HepG2 (cell line): Measurements from ENCODE around the gene PROS1. TPM values are rescaled to one million over a fixed set of nuclear protein-coding genes. Genes with fewer than 3 reads are reported as not detected.

Experiments used
- ATAC-seq: fragments of 200-7000 bp; cut with Tn5 transposase; 3 replicates; pipeline ENCODE4 v1.9.1; 2020; ENCODE audit warnings: mild to moderate bottlenecking, moderate library complexity
- Bru-seq: library from RNA; stranded (reverse); fragments of 400-500 nt; gene quantifications from one replicate; lab custom pipeline; 2021; lab: Mats Ljungman, UMichigan
- BruChase-seq, 2 experiments: library from RNA; stranded (reverse); fragments of 400-500 nt; gene quantifications; one replicate each; lab custom pipeline; 2021; lab: Mats Ljungman, UMichigan
- BruUV-seq: library from RNA; stranded (reverse); fragments of 400-500 nt; replicated peaks from 2 replicates; lab custom pipeline; 2021; lab: Mats Ljungman, UMichigan
- CTCF ChIA-PET: fragments of 300-600 bp; formaldehyde crosslinking; extraction: SDS; loops from one replicate; lab custom pipeline; 2021; ENCODE audit warnings: low total read pairs, inconsistent platforms, low intra/inter-chr PET ratio; lab: Yijun Ruan, JAX
- POLR2A ChIA-PET: fragments of 350-600 bp; sonication (Branson Sonifier 250); formaldehyde crosslinking; loops from one replicate; lab custom pipeline; 2020; ENCODE audit warnings: antibody characterized with exemption, inconsistent platforms; lab: Yijun Ruan, JAX
- DNase-seq: peaks from one replicate; pipeline ENCODE4 v3.0.0-alpha.2; 2015; ENCODE audit warnings: low spot score
- FAIRE-seq: peaks from 3 replicates; lab custom pipeline; 2011; peaks lifted over from hg19 to GRCh38; lab: Jason Lieb, UNC
- H2AFZ ChIP-seq: one replicate; pipeline ENCODE4 v1.6.1; 2011; ENCODE audit warnings: low read length, inconsistent platforms
- H3K27ac ChIP-seq: fragments of 300-600 bp; 3 replicates; pipeline ENCODE4 v1.8.0; 2011; ENCODE audit warnings: mixed run types, mild to moderate bottlenecking, mixed read lengths, low read length, inconsistent platforms; ENCODE audit not compliant: insufficient read depth; ENCODE audit errors: extremely low read length
- H3K27me3 ChIP-seq, 2 experiments: fragments of 200-600 bp in 1 of 2; 2 replicates in 1 of 2; 3 replicates in 1 of 2; pipeline versions ENCODE4 v1.6.0 to v1.8.0; 2011; ENCODE audit warnings: low read length in 2 of 2, mild to moderate bottlenecking in 2 of 2, moderate library complexity in 2 of 2, inconsistent platforms in 1 of 2; ENCODE audit not compliant: insufficient read depth in 2 of 2, control insufficient read depth in 1 of 2
- H3K36me3 ChIP-seq, 2 experiments: fragments of 200-600 bp in 1 of 2; replicated peaks in 1 of 2; 2 replicates in 1 of 2; 3 replicates in 1 of 2; pipeline versions ENCODE4 v1.5.1 to v1.8.0; 2011; ENCODE audit warnings: low read length in 2 of 2, inconsistent platforms in 1 of 2; ENCODE audit not compliant: insufficient read depth in 2 of 2, control insufficient read depth in 1 of 2
- H3K4me1 ChIP-seq: 2 replicates; pipeline ENCODE4 v1.5.1; 2012; ENCODE audit warnings: low read length, inconsistent platforms; ENCODE audit not compliant: insufficient read depth
- H3K4me2 ChIP-seq: 2 replicates; pipeline ENCODE4 v1.6.0; 2011; ENCODE audit warnings: low read depth, low read length, inconsistent platforms
- H3K4me3 ChIP-seq, 3 experiments: fragments of 200-600 bp in 1 of 3; sonication (generic), shearing (Covaris generic) in 1 of 3; replicated peaks in 1 of 3; 2 replicates each; pipeline ENCODE4 v1.5.1; 2011 to 2016; ENCODE audit warnings: low read length in 3 of 3, inconsistent platforms in 2 of 3, low read depth in 2 of 3, mild to moderate bottlenecking in 2 of 3, control low read depth in 1 of 3, mixed read lengths in 1 of 3; ENCODE audit not compliant: insufficient read depth in 1 of 3
- H3K79me2 ChIP-seq: one replicate; pipeline ENCODE4 v1.6.1; 2011; ENCODE audit warnings: low read length, inconsistent platforms; ENCODE audit not compliant: insufficient read depth
- H3K9ac ChIP-seq: 2 replicates; pipeline ENCODE4 v1.6.0; 2011; ENCODE audit warnings: mild to moderate bottlenecking, low read depth, low read length, inconsistent platforms; ENCODE audit not compliant: insufficient read depth
- H3K9me3 ChIP-seq: 2 replicates; pipeline ENCODE4 v1.5.1; 2012; ENCODE audit warnings: mild to moderate bottlenecking, low read length
- H4K20me1 ChIP-seq: 2 replicates; pipeline ENCODE4 v1.6.0; 2011; ENCODE audit warnings: inconsistent platforms, mild to moderate bottlenecking, low read length, moderate library complexity; ENCODE audit not compliant: insufficient read depth
- BRCA1 ChIP-seq: sonication (generic); formaldehyde crosslinking; IDR thresholded peaks from 2 replicates; pipeline ENCODE4 v1.4.0; 2020; ENCODE audit warnings: missing genetic modification reagents
- ESRRA ChIP-seq: sonication (generic); formaldehyde crosslinking; IDR thresholded peaks from 2 replicates; pipeline ENCODE4 v1.5.1; 2020; ENCODE audit warnings: mild to moderate bottlenecking, low read depth, missing genetic modification reagents
- FOXK2 ChIP-seq: fragments of 450-650 bp; IDR thresholded peaks from 2 replicates; pipeline ENCODE4 v1.6.1; 2016
- HOXA7 ChIP-seq: sonication (generic); formaldehyde crosslinking; IDR thresholded peaks from 2 replicates; pipeline ENCODE4 v1.8.1; 2022; ENCODE audit warnings: mild to moderate bottlenecking, missing genetic modification reagents, moderate library complexity
- NFYC ChIP-seq: IDR thresholded peaks from 2 replicates; pipeline ENCODE4 v1.6.1; 2016; ENCODE audit warnings: missing genetic modification reagents, missing compliant biosample characterization
- RFX3 ChIP-seq: IDR thresholded peaks from 2 replicates; pipeline ENCODE4 v1.6.1; 2016; ENCODE audit warnings: missing biosample characterization, missing genetic modification reagents
- SIN3A ChIP-seq: IDR thresholded peaks from 2 replicates; pipeline ENCODE4 v1.6.1; 2011; ENCODE audit warnings: low read depth, mild to moderate bottlenecking, control low read depth, low read length, borderline replicate concordance
- SMARCE1 ChIP-seq: fragments of 450-650 bp; IDR thresholded peaks from 2 replicates; pipeline ENCODE4 v1.6.1; 2017; ENCODE audit warnings: borderline replicate concordance
- SNAPC2 ChIP-seq: sonication (generic); formaldehyde crosslinking; IDR thresholded peaks from 2 replicates; pipeline ENCODE4 v1.8.1; 2022; ENCODE audit warnings: mild to moderate bottlenecking, missing genetic modification reagents
- TCF7L2 ChIP-seq: IDR thresholded peaks from 2 replicates; pipeline ENCODE4 v1.6.1; 2011; ENCODE audit warnings: mild to moderate bottlenecking, low read depth, low read length, moderate library complexity
- ZFX ChIP-seq: sonication (generic); formaldehyde crosslinking; IDR thresholded peaks from 2 replicates; pipeline ENCODE4 v1.4.0; 2020; ENCODE audit warnings: mild to moderate bottlenecking, low read depth, missing genetic modification reagents, moderate library complexity
- ZNF256 ChIP-seq: sonication (generic); formaldehyde crosslinking; conservative IDR thresholded peaks from 2 replicates; pipeline ENCODE4 v1.4.0; 2020; ENCODE audit warnings: missing genetic modification reagents
- ZNF33A ChIP-seq: sonication (generic); formaldehyde crosslinking; IDR thresholded peaks from 2 replicates; pipeline ENCODE4 v1.5.1; 2020; ENCODE audit warnings: missing genetic modification reagents, mild to moderate bottlenecking, moderate library complexity, borderline replicate concordance
- ZNF34 ChIP-seq: sonication (generic); formaldehyde crosslinking; IDR thresholded peaks from 2 replicates; pipeline ENCODE4 v1.4.0; 2020; ENCODE audit warnings: mild to moderate bottlenecking, missing genetic modification reagents, borderline replicate concordance
- ZNF446 ChIP-seq: sonication (generic); formaldehyde crosslinking; IDR thresholded peaks from 2 replicates; pipeline ENCODE4 v1.5.0; 2020; ENCODE audit warnings: mild to moderate bottlenecking, missing genetic modification reagents
- ZNF878 ChIP-seq: sonication (generic); formaldehyde crosslinking; IDR thresholded peaks from 2 replicates; pipeline ENCODE4 v1.8.1; 2023; ENCODE audit warnings: mild to moderate bottlenecking, missing genetic modification reagents, moderate library complexity
- WGBS: methylation state at CpG from one replicate; pipeline ENCODE4 v1.1.6; 2017; ENCODE audit warnings: low lambda C conversion rate; 5-methylcytosine and 5-hydroxymethylcytosine counted together
- in situ Hi-C: cut with HindIII; loops from 2 replicates; pipeline ENCODE4 v1.10.0; 2017; ENCODE audit warnings: low pct_unique_long_range_greater_than_20kb; ENCODE audit not compliant: extremely low pct_ligation_motif_present
- intact Hi-C: fragments of 100-400 bp; cut with micrococcal nuclease; formaldehyde crosslinking; loops from one replicate; pipeline ENCODE4 v1.10.0; 2022; ENCODE audit not compliant: unreplicated experiment
- long read RNA-seq, 2 experiments: library from RNA in 1 of 2; library from polyadenylated mRNA in 1 of 2; stranded (forward) in 1 of 2; unstranded in 1 of 2; transcript quantifications; one replicate each; pipeline ENCODE4 v2.0.0, GENCODE V29; 2019 to 2022
- polyA minus RNA-seq, 3 experiments: library from RNA; depleted of rRNA, polyadenylated mRNA; stranded (reverse); fragments of >200 nt; gene quantifications; 2 replicates each; pipeline ENCODE4 v1.2.3, GENCODE V29; 2011; ENCODE audit warnings: low replicate concordance in 1 of 3
- polyA plus RNA-seq, 8 experiments: library from polyadenylated mRNA; depleted of rRNA in 3 of 8; stranded (reverse) in 7 of 8; unstranded in 1 of 8; fragments of >200 nt; fragmentation: Illumina TruSeq in 4 of 8; extraction: Trizol in 4 of 8; gene quantifications; 2 replicates each; pipeline versions ENCODE4 v1.2.1 to v1.2.3, GENCODE V29; 2011 to 2016; ENCODE audit warnings: low read depth in 4 of 8, missing spikeins in 1 of 8, mixed read lengths in 1 of 8; ENCODE audit not compliant: insufficient read depth in 1 of 8
- total RNA-seq, 5 experiments: library from RNA; depleted of rRNA; stranded (reverse); fragments of >200 nt; fragmentation: Illumina TruSeq; extraction: Trizol; gene quantifications; 2 replicates each; pipeline ENCODE4 v1.2.3, GENCODE V29; 2016; ENCODE audit warnings: low read depth in 1 of 5
- TF ChIP-seq, protein P1 (sequence below): sonication (generic); formaldehyde crosslinking; IDR thresholded peaks from 2 replicates; pipeline ENCODE4 v1.4.0; 2020; ENCODE audit warnings: low read depth, mild to moderate bottlenecking, missing genetic modification reagents
- TF ChIP-seq, protein P2 (sequence below): sonication (generic); formaldehyde crosslinking; IDR thresholded peaks from 2 replicates; pipeline ENCODE4 v1.8.1; 2023; ENCODE audit warnings: mild to moderate bottlenecking, missing genetic modification reagents, borderline replicate concordance

PROS1 gene
- total RNA-seq (2016; rRNA removed; fragmentation: Illumina TruSeq; extraction: Trizol) = 45.6 and 76.8 TPM in 2 replicates
- 6.6 and 7.7 TPM in 2 replicates for total RNA-seq (2016; cell fraction: cytosol; rRNA removed; fragmentation: Illumina TruSeq; extraction: Trizol; ENCODE audit: low read depth)
- total RNA-seq (2016; cell fraction: insoluble cytoplasmic fraction; rRNA removed; fragmentation: Illumina TruSeq; extraction: Trizol) = 45.9 and 77.9 TPM in 2 replicates
- 16.5 and 18.4 TPM in 2 replicates for total RNA-seq (2016; cell fraction: membrane; rRNA removed; fragmentation: Illumina TruSeq; extraction: Trizol)
- total RNA-seq (2016; cell fraction: nucleus; rRNA removed; fragmentation: Illumina TruSeq; extraction: Trizol) = 67.0 and 76.8 TPM in 2 replicates
- polyA plus RNA-seq (2011; rRNA removed) = 57.3 and 63.8 TPM in 2 replicates
- polyA plus RNA-seq (2011; cell fraction: cytosol; rRNA removed) = 27.3 and 46.9 TPM in 2 replicates
- 15.9 and 19.0 TPM in 2 replicates for polyA plus RNA-seq (2011; cell fraction: nucleus; rRNA removed)
- polyA plus RNA-seq (2012) = 49.8 and 56.8 TPM in 2 replicates
- 3.4 and 4.6 TPM in 2 replicates for polyA plus RNA-seq (2016; cell fraction: cytosol; fragmentation: Illumina TruSeq; extraction: Trizol; ENCODE audit: low read depth)
- 34.0 and 37.7 TPM in 2 replicates for polyA plus RNA-seq (2016; cell fraction: insoluble cytoplasmic fraction; fragmentation: Illumina TruSeq; extraction: Trizol; ENCODE audit: low read depth)
- 8.8 and 10.1 TPM in 2 replicates for polyA plus RNA-seq (2016; cell fraction: membrane; fragmentation: Illumina TruSeq; extraction: Trizol; ENCODE audit: low read depth)
- polyA plus RNA-seq (2016; cell fraction: nucleus; fragmentation: Illumina TruSeq; extraction: Trizol; ENCODE audit: insufficient read depth, low read depth) = 73.1 and 76.0 TPM in 2 replicates
- 1.6 and 26.2 TPM in 2 replicates for polyA minus RNA-seq (2011; rRNA and poly(A)+ RNA removed; ENCODE audit: low replicate concordance)
- 52.4 and 70.5 TPM in 2 replicates for polyA minus RNA-seq (2011; cell fraction: cytosol; rRNA and poly(A)+ RNA removed)
- polyA minus RNA-seq (2011; cell fraction: nucleus; rRNA and poly(A)+ RNA removed) = 31.2 and 49.1 TPM in 2 replicates
- percentile 68 among the genes with signal in this experiment for Bru-seq, nascent RNA
- percentile 71 among the genes with signal in this experiment for BruChase-seq, experiment 1, labeled RNA remaining after a 6-hour chase
- percentile 65 among the genes with signal in this experiment for BruChase-seq, experiment 2, labeled RNA remaining after a 2-hour chase
- long read RNA-seq, experiment 1, transcript PROS1-202 (15 exons, 3,583 nt) = major isoform, 43 of 80 reads
- long read RNA-seq, experiment 1, partial matches to known transcripts = 19 of 80 reads
- long read RNA-seq, experiment 1, other reads (novel, unspliced or antisense) = 15 of 80 reads
- long read RNA-seq, experiment 2, transcript PROS1-202 (15 exons, 3,583 nt) = major isoform, 29 of 203 reads
- long read RNA-seq, experiment 2, partial matches to known transcripts = 19 of 203 reads
- long read RNA-seq, experiment 2, other reads (novel, unspliced or antisense) = 152 of 203 reads

DNA sequence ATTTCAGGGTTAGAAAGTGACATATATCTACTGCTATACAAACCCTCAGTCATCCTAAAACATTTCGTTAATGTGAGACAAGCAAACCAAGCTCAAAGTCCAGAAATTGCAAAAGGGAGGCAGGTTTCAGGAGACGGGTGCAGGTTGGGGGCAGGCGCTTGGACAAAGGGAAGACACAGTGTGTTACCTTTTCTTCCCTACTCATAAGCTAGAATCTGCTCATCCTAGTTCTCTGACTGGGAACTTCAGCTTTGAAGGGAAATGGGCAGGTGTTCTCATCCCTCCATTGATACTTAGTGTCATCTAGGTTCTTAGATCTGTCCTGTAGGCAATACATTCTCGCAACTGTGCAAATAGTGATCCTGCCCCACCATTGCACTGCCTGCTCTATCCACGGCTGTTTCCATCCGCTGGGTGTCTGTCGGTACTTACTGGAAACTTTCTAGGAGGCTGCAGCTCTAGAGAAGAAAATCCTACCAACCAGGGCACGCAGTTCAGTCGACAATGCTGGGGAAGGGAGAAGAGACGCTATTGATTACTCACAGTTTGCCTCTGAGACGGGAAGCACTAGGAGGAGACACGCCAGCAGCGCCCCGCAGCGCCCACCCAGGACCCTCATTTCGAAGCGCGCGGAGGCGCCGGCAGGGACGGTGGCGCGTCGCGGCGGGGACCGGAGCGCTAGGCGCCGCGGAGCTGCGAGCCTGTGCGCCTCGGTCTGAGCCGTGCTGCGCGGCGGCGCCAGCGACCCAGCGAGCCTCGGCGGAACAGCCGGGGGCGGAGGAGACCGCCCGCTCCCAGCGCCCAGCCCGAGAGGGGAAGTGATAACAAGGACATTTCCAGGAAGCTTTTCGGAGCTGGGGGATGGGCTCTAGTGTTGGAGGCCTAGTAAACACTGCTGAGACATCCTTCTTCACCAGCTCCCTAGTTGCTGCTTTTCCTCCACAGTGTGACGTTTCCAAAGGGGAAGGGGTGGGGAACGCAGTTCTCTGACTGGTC, at the start of gene PROS1:
Gene PROS1, minus strand, starts transcription at position 766 of the 996 bp plus-strand sequence. Its CDS starts 147 bp downstream, at position 619.
- Histone ChIP-seq H3K9ac (peak within 1 kb of the TSS; percentile 79), H3K9me3 (no peaks in the 10 kb centered on the region), H3K27me3 (no peaks in the 10 kb centered on the region; a peak in 1 of 5 replicates), H3K27ac (peak within 1 kb of the TSS; percentile 91), H3K79me2 (peaks cover 7% of the 10 kb centered on the region), H3K4me1 (peaks cover 14% of the 10 kb centered on the region), H4K20me1 (no peaks in the 10 kb centered on the region), H3K36me3 (no peaks in the 10 kb centered on the region), H3K4me3 (peak within 1 kb of the TSS; percentile 77 to 84 (median 81)), H3K4me2 (peak within 1 kb of the TSS; percentile 79), H2AFZ (peak within 1 kb of the TSS; percentile 100)
- intact Hi-C loops = loop anchor here (1.0 to 5.0 kb wide), 3 partner anchors 31 to 89 kb away; partner anchors contain the start of genes DHFR2 and NSUN3
- under 1% methylated on average over 13 of the region's 53 CpGs for WGBS
- FAIRE-seq (peak; percentile 83), DNase-seq (peak; percentile 85), ATAC-seq (peak; percentile 95)
- BruUV-seq = TSS peak; percentile 91
- in situ Hi-C loops = no loop called here
- ChIA-PET CTCF (no interaction called here), POLR2A (interaction anchor here (0.6 to 2.1 kb wide), 11 partner anchors 8 to 97 kb away, joined by 3 to 34 read pairs (median 3); partner anchors contain the start of genes DHFR2 and NSUN3)
- TF ChIP-seq BRCA1 (CRISPR knock-in tag) (no peak), HOXA7 (CRISPR knock-in tag) (no peak), SIN3A (no peak; the same call in 1 of the 2 replicates), ZNF878 (CRISPR knock-in tag) (no peak), ZNF256 (no peak), ZNF33A (CRISPR knock-in tag) (no peak), ZNF34 (no peak), ESRRA (CRISPR knock-in tag) (0 out of 2 replicates have a peak, but pooled peaks have one; percentile 11), FOXK2 (0 out of 2 replicates have a peak, but pooled peaks have one; percentile 28), NFYC (CRISPR knock-in tag) (no peak), RFX3 (no peak), SNAPC2 (CRISPR knock-in tag) (no peak), SMARCE1 (no peak), TCF7L2 (no peak), ZFX (CRISPR knock-in tag) (peak; percentile 89), ZNF446 (no peak)
- TF ChIP-seq, protein P1, sequence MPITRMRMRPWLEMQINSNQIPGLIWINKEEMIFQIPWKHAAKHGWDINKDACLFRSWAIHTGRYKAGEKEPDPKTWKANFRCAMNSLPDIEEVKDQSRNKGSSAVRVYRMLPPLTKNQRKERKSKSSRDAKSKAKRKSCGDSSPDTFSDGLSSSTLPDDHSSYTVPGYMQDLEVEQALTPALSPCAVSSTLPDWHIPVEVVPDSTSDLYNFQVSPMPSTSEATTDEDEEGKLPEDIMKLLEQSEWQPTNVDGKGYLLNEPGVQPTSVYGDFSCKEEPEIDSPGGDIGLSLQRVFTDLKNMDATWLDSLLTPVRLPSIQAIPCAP (CRISPR knock-in tag) = no peak
- TF ChIP-seq, protein P2, sequence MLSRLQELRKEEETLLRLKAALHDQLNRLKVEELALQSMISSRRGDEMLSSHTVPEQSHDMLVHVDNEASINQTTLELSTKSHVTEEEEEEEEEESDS (CRISPR knock-in tag) = no peak
